Measurements from ENCODE around the gene CLEC16A. TPM values are rescaled to one million over a fixed set of nuclear protein-coding genes. Genes with fewer than 3 reads are reported as not detected.

Gene CLEC16A
- total and polyA plus RNA-seq, 9 of the 15 experiments (the other 6 are each of a cell fraction or from before 2014, with no cell fraction given), result 1.00 to 22.3 (median 10.0) TPM

- TF ChIP-seq, protein P1, sequence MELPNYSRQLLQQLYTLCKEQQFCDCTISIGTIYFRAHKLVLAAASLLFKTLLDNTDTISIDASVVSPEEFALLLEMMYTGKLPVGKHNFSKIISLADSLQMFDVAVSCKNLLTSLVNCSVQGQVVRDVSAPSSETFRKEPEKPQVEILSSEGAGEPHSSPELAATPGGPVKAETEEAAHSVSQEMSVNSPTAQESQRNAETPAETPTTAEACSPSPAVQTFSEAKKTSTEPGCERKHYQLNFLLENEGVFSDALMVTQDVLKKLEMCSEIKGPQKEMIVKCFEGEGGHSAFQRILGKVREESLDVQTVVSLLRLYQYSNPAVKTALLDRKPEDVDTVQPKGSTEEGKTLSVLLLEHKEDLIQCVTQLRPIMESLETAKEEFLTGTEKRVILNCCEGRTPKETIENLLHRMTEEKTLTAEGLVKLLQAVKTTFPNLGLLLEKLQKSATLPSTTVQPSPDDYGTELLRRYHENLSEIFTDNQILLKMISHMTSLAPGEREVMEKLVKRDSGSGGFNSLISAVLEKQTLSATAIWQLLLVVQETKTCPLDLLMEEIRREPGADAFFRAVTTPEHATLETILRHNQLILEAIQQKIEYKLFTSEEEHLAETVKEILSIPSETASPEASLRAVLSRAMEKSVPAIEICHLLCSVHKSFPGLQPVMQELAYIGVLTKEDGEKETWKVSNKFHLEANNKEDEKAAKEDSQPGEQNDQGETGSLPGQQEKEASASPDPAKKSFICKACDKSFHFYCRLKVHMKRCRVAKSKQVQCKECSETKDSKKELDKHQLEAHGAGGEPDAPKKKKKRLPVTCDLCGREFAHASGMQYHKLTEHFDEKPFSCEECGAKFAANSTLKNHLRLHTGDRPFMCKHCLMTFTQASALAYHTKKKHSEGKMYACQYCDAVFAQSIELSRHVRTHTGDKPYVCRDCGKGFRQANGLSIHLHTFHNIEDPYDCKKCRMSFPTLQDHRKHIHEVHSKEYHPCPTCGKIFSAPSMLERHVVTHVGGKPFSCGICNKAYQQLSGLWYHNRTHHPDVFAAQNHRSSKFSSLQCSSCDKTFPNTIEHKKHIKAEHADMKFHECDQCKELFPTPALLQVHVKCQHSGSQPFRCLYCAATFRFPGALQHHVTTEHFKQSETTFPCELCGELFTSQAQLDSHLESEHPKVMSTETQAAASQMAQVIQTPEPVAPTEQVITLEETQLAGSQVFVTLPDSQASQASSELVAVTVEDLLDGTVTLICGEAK (IDR thresholded peaks at IDR 0.05), result no peak
- TF ChIP-seq, protein P1 (CRISPR knock-in tag; IDR thresholded peaks at IDR 0.05), result no peak
- no peak for TF ChIP-seq SMC3 (conservative IDR thresholded peaks at IDR 0.05; ENCODE audit: insufficient read depth, low read depth, low read length)
- TF ChIP-seq MCM2 (IDR thresholded peaks at IDR 0.05; ENCODE audit: low read depth), result no peak
- no peak for TF ChIP-seq ILK (tag; IDR thresholded peaks at IDR 0.05; ENCODE audit: borderline replicate concordance, low read depth)
- peak; percentile 75; the same call in 1 of the 2 replicates for TF ChIP-seq MTA1 (IDR thresholded peaks at IDR 0.05; ENCODE audit: borderline replicate concordance)
- TF ChIP-seq FOXO4 (CRISPR knock-in tag; IDR thresholded peaks at IDR 0.05), result no peak
- TF ChIP-seq MEF2D (tag; conservative IDR thresholded peaks at IDR 0.05; ENCODE audit: low read depth), result peak; percentile 77
- TF ChIP-seq LEF1 (IDR thresholded peaks at IDR 0.05), result peak; percentile 22; the same call in 1 of the 2 replicates
- TF ChIP-seq HDAC3 (IDR thresholded peaks at IDR 0.05; ENCODE audit: borderline replicate concordance, partially characterized antibody), result no peak
- peak; percentile 35; the same call in 1 of the 2 replicates for TF ChIP-seq NFIC (IDR thresholded peaks at IDR 0.05)
- TF ChIP-seq SMAD4 (CRISPR knock-in tag; conservative IDR thresholded peaks at IDR 0.05), result peak; percentile 77
- no peak for TF ChIP-seq ZNF232 (CRISPR knock-in tag; IDR thresholded peaks at IDR 0.05)
- TF ChIP-seq ESRRA (IDR thresholded peaks at IDR 0.05; ENCODE audit: borderline replicate concordance, low read depth), result peak; percentile 96
- TF ChIP-seq, protein P2, sequence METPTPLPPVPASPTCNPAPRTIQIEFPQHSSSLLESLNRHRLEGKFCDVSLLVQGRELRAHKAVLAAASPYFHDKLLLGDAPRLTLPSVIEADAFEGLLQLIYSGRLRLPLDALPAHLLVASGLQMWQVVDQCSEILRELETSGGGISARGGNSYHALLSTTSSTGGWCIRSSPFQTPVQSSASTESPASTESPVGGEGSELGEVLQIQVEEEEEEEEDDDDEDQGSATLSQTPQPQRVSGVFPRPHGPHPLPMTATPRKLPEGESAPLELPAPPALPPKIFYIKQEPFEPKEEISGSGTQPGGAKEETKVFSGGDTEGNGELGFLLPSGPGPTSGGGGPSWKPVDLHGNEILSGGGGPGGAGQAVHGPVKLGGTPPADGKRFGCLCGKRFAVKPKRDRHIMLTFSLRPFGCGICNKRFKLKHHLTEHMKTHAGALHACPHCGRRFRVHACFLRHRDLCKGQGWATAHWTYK (CRISPR knock-in tag; IDR thresholded peaks at IDR 0.05), result 0 out of 2 replicates have a peak, but pooled peaks have one; percentile 35
- TF ChIP-seq CTBP1 (IDR thresholded peaks at IDR 0.05; ENCODE audit: borderline replicate concordance), result peak; percentile 98
Measured at GRCh38 chr16:11094075-11094856, 149.9 kb downstream of the CLEC16A start (continued).

Measured in K562 (cell line).